HepG2 (cell line): ENCODE measurements around the gene PCARE. TPM values are rescaled to one million over a fixed set of nuclear protein-coding genes. Genes with fewer than 3 reads are reported as not detected.

Experiments
- AFF4 ChIP-seq: sonication (generic); formaldehyde crosslinking; IDR thresholded peaks from 2 replicates; pipeline ENCODE4 v1.4.0; 2020; ENCODE audit warnings: missing genetic modification reagents
- BCL6 ChIP-seq: IDR thresholded peaks from 2 replicates; pipeline ENCODE4 v1.6.1; 2016; ENCODE audit warnings: missing genetic modification reagents, missing compliant biosample characterization
- CHD4 ChIP-seq: fragments of 200-600 bp; sonication (generic); IDR thresholded peaks from 2 replicates; pipeline ENCODE4 v1.7.0; 2017; ENCODE audit warnings: mild to moderate bottlenecking, low read length, borderline replicate concordance
- DZIP1 ChIP-seq: sonication (generic); formaldehyde crosslinking; IDR thresholded peaks from 2 replicates; pipeline ENCODE4 v1.5.0; 2020; ENCODE audit warnings: mild to moderate bottlenecking, missing genetic modification reagents
- ERF ChIP-seq: IDR thresholded peaks from 2 replicates; pipeline ENCODE4 v1.6.1; 2018; ENCODE audit warnings: missing biosample characterization, missing genetic modification reagents
- HNF4A ChIP-seq: sonication (generic); formaldehyde crosslinking; IDR thresholded peaks from 2 replicates; pipeline ENCODE4 v1.4.0; 2020; ENCODE audit warnings: missing genetic modification reagents
- KDM3A ChIP-seq: IDR thresholded peaks from 2 replicates; pipeline ENCODE4 v1.6.1; 2018; ENCODE audit warnings: low read depth, missing compliant biosample characterization
- KLF16 ChIP-seq, 2 experiments: sonication (generic) in 1 of 2; formaldehyde crosslinking in 1 of 2; IDR thresholded peaks; 2 replicates each; pipeline versions ENCODE4 v1.6.1 to v1.8.0; 2016 to 2023; ENCODE audit warnings: missing genetic modification reagents in 2 of 2, missing compliant biosample characterization in 1 of 2
- MTF1 ChIP-seq: sonication (generic); formaldehyde crosslinking; IDR thresholded peaks from 2 replicates; pipeline ENCODE4 v1.5.0; 2020; ENCODE audit warnings: missing genetic modification reagents
- NPAS2 ChIP-seq: sonication (generic); formaldehyde crosslinking; IDR thresholded peaks from 2 replicates; pipeline ENCODE4 v1.8.0; 2022; ENCODE audit warnings: mild to moderate bottlenecking, missing genetic modification reagents, borderline replicate concordance
- ZBTB21 ChIP-seq: sonication (generic); formaldehyde crosslinking; IDR thresholded peaks from 2 replicates; pipeline ENCODE4 v1.4.0; 2020; ENCODE audit warnings: missing genetic modification reagents
- ZFX ChIP-seq: sonication (generic); formaldehyde crosslinking; IDR thresholded peaks from 2 replicates; pipeline ENCODE4 v1.4.0; 2020; ENCODE audit warnings: mild to moderate bottlenecking, low read depth, missing genetic modification reagents, moderate library complexity
- ZMYM3 ChIP-seq: sonication (generic); formaldehyde crosslinking; IDR thresholded peaks from 2 replicates; pipeline ENCODE4 v1.5.1; 2020; ENCODE audit warnings: mild to moderate bottlenecking, missing genetic modification reagents
- ZNF12 ChIP-seq: sonication (generic); formaldehyde crosslinking; IDR thresholded peaks from 2 replicates; pipeline ENCODE4 v1.5.0; 2020; ENCODE audit warnings: missing genetic modification reagents
- ZNF446 ChIP-seq: sonication (generic); formaldehyde crosslinking; IDR thresholded peaks from 2 replicates; pipeline ENCODE4 v1.5.0; 2020; ENCODE audit warnings: mild to moderate bottlenecking, missing genetic modification reagents
- ZNF670 ChIP-seq: sonication (generic); formaldehyde crosslinking; IDR thresholded peaks from 2 replicates; pipeline ENCODE4 v1.8.0; 2022; ENCODE audit warnings: mild to moderate bottlenecking, missing genetic modification reagents, borderline replicate concordance
- ZNF672 ChIP-seq: sonication (generic); formaldehyde crosslinking; IDR thresholded peaks from 2 replicates; pipeline ENCODE4 v1.8.1; 2022; ENCODE audit warnings: missing genetic modification reagents
- ZNF709 ChIP-seq: sonication (generic); formaldehyde crosslinking; IDR thresholded peaks from 2 replicates; pipeline ENCODE4 v1.5.0; 2020; ENCODE audit warnings: mild to moderate bottlenecking, missing genetic modification reagents
- ZNF737 ChIP-seq: sonication (generic); formaldehyde crosslinking; IDR thresholded peaks from 2 replicates; pipeline ENCODE4 v1.5.0; 2020; ENCODE audit warnings: missing genetic modification reagents, mild to moderate bottlenecking, borderline replicate concordance
- ZNF75D ChIP-seq: sonication (generic); formaldehyde crosslinking; IDR thresholded peaks from 2 replicates; pipeline ENCODE4 v1.8.1; 2023; ENCODE audit warnings: missing genetic modification reagents, mild to moderate bottlenecking, borderline replicate concordance
- polyA plus RNA-seq, 8 experiments: library from polyadenylated mRNA; depleted of rRNA in 3 of 8; stranded (reverse) in 7 of 8; unstranded in 1 of 8; fragments of >200 nt; fragmentation: Illumina TruSeq in 4 of 8; extraction: Trizol in 4 of 8; gene quantifications; 2 replicates each; pipeline versions ENCODE4 v1.2.1 to v1.2.3, GENCODE V29; 2011 to 2016; ENCODE audit warnings: low read depth in 4 of 8, missing spikeins in 1 of 8, mixed read lengths in 1 of 8; ENCODE audit not compliant: insufficient read depth in 1 of 8
- total RNA-seq, 5 experiments: library from RNA; depleted of rRNA; stranded (reverse); fragments of >200 nt; fragmentation: Illumina TruSeq; extraction: Trizol; gene quantifications; 2 replicates each; pipeline ENCODE4 v1.2.3, GENCODE V29; 2016; ENCODE audit warnings: low read depth in 1 of 5
- TF ChIP-seq, protein P1 (sequence below): sonication (generic); formaldehyde crosslinking; IDR thresholded peaks from 2 replicates; pipeline ENCODE4 v1.4.0; 2020; ENCODE audit warnings: missing genetic modification reagents

Gene PCARE
- total and polyA plus RNA-seq, 2 of the 13 experiments (the other 11 are each of a cell fraction or from before 2014, with no cell fraction given): not detected

DNA sequence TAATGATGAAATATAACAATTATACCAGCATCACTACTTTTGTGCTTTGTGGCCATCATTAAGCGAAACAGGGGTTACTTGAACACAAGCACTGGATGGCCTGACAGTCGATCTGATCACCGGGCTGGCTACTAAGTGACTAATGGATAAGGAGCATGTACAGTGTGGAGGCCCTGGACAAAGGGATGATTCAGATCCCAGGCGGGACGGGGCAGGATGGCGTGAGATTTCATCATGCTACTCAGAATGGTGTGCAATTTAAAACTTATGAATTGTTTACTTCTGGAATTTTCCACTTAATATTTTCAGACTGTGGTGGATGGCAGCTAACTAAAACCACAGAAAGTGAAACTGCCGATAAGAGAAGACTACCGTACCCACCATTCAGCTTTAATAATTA is 33.9 kb upstream of the PCARE start (continued):
- TF ChIP-seq AFF4 (CRISPR knock-in tag) (no peak), ZNF446 (no peak), NPAS2 (CRISPR knock-in tag) (no peak), ZNF12 (CRISPR knock-in tag) (peak; percentile 82), ZBTB21 (no peak), DZIP1 (CRISPR knock-in tag) (no peak), BCL6 (no peak), KLF16 (CRISPR knock-in tag; IDR thresholded peaks at IDR 0.05) (no peak), KDM3A (no peak), ZMYM3 (CRISPR knock-in tag) (no peak), ZNF75D (CRISPR knock-in tag) (no peak), ERF (CRISPR knock-in tag) (peak; percentile 38; the same call in 1 of the 2 replicates), MTF1 (CRISPR knock-in tag) (no peak), ZFX (CRISPR knock-in tag) (no peak), CHD4 (no peak), ZNF709 (CRISPR knock-in tag) (no peak), ZNF670 (CRISPR knock-in tag) (no peak), ZNF737 (CRISPR knock-in tag) (no peak), HNF4A (CRISPR knock-in tag) (no peak), ZNF672 (no peak)
- TF ChIP-seq, protein P1, sequence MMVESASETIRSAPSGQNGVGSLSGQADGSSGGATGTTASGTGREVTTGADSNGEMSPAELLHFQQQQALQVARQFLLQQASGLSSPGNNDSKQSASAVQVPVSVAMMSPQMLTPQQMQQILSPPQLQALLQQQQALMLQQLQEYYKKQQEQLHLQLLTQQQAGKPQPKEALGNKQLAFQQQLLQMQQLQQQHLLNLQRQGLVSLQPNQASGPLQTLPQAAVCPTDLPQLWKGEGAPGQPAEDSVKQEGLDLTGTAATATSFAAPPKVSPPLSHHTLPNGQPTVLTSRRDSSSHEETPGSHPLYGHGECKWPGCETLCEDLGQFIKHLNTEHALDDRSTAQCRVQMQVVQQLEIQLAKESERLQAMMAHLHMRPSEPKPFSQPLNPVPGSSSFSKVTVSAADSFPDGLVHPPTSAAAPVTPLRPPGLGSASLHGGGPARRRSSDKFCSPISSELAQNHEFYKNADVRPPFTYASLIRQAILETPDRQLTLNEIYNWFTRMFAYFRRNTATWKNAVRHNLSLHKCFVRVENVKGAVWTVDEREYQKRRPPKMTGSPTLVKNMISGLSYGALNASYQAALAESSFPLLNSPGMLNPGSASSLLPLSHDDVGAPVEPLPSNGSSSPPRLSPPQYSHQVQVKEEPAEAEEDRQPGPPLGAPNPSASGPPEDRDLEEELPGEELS (CRISPR knock-in tag): peak; percentile 35; the same call in 1 of the 2 replicates
